Subcutaneous abdominal adipose tissue (tissue), 5 donors: ENCODE results near the gene MAPK4.

Source experiments
- H3K27ac ChIP-seq: one replicate; pipeline ENCODE4 v1.7.0; 2013; ENCODE audit warnings: low read depth, mild to moderate bottlenecking, inconsistent platforms, low read length, moderate library complexity
- H3K27me3 ChIP-seq, 5 donors: one replicate each; pipeline ENCODE4 v1.7.0; 2013; ENCODE audit warnings: low read length in 5 of 5, inconsistent platforms in 1 of 5; ENCODE audit not compliant: control insufficient read depth in 5 of 5, insufficient read depth in 4 of 5
- H3K36me3 ChIP-seq, 5 donors: one replicate each; pipeline ENCODE4 v1.7.0; 2013; ENCODE audit warnings: low read length in 5 of 5; ENCODE audit not compliant: control insufficient read depth in 5 of 5, insufficient read depth in 5 of 5
- H3K4me1 ChIP-seq, 5 donors: one replicate each; pipeline ENCODE4 v1.7.0; 2013; ENCODE audit warnings: low read length in 5 of 5, mild to moderate bottlenecking in 3 of 5, moderate library complexity in 1 of 5; ENCODE audit not compliant: control insufficient read depth in 5 of 5, insufficient read depth in 5 of 5
- H3K4me3 ChIP-seq, 5 donors: one replicate each; pipeline ENCODE4 v1.7.0; 2013; ENCODE audit warnings: low read length in 5 of 5, low read depth in 1 of 5
- H3K9ac ChIP-seq, 5 donors: one replicate each; pipeline ENCODE4 v1.7.0; 2013; ENCODE audit warnings: low read length in 5 of 5, mild to moderate bottlenecking in 4 of 5, moderate library complexity in 3 of 5
- H3K9me3 ChIP-seq, 5 donors: one replicate each; pipeline ENCODE4 v1.7.0; 2013; ENCODE audit warnings: low read length in 5 of 5; ENCODE audit not compliant: control insufficient read depth in 5 of 5
- donor health status: healthy.
- donor health status: healthy.
- donor health status: healthy.
- donor health status: healthy.
- donor health status: healthy.

MAPK4 gene

GRCh38 chr18:50619861-50620275 lies 60.0 kb downstream of the MAPK4 start:
- no peak overlapping the region for H3K9ac ChIP-seq
- no peaks in the 10 kb centered on the region for H3K27me3 ChIP-seq
- no peaks in the 10 kb centered on the region for H3K9me3 ChIP-seq
- H3K27ac ChIP-seq, result no peak overlapping the region
- H3K4me3 ChIP-seq, result no peak overlapping the region
- peaks cover 0 to 16% (median 11%) of the 10 kb centered on the region in 5 donors for H3K4me1 ChIP-seq
- H3K36me3 ChIP-seq, result no peaks in the 10 kb centered on the region

- Histone ChIP-seq H3K27ac (no peak overlapping the region), H3K4me3 (no peak overlapping the region), H3K36me3 (no peaks in the 10 kb centered on the region), H3K27me3 (no peaks in the 10 kb centered on the region), H3K9me3 (no peaks in the 10 kb centered on the region), H3K9ac (no peak overlapping the region), H3K4me1 (peaks cover 0 to 12% (median 6%) of the 10 kb centered on the region in 5 donors)
Observed at GRCh38 chr18:50620319-50620718, 60.4 kb downstream of the MAPK4 start.

GRCh38 chr18:50621366-50621765 lies 61.5 kb downstream of the MAPK4 start:
- Histone ChIP-seq H3K9ac (no peak overlapping the region), H3K9me3 (no peaks in the 10 kb centered on the region), H3K36me3 (no peaks in the 10 kb centered on the region), H3K4me1 (peaks cover 0 to 12% (median 6%) of the 10 kb centered on the region in 5 donors), H3K27me3 (no peaks in the 10 kb centered on the region), H3K27ac (no peak overlapping the region), H3K4me3 (no peak overlapping the region)

- Histone ChIP-seq H3K9ac (no peak overlapping the region), H3K36me3 (no peaks in the 10 kb centered on the region), H3K4me1 (peaks cover 0 to 12% (median 6%) of the 10 kb centered on the region in 5 donors), H3K9me3 (no peaks in the 10 kb centered on the region), H3K27ac (no peak overlapping the region), H3K4me3 (no peak overlapping the region), H3K27me3 (no peaks in the 10 kb centered on the region)
Observed at GRCh38 chr18:50622320-50622719, 62.4 kb downstream of the MAPK4 start.

- H3K9ac ChIP-seq, result no peak overlapping the region
- no peak overlapping the region for H3K4me3 ChIP-seq
- H3K4me1 ChIP-seq, result peaks cover 0 to 12% (median 6%) of the 10 kb centered on the region in 5 donors
- H3K36me3 ChIP-seq, result no peaks in the 10 kb centered on the region
- no peaks in the 10 kb centered on the region for H3K27me3 ChIP-seq
- no peak overlapping the region for H3K27ac ChIP-seq
- no peaks in the 10 kb centered on the region for H3K9me3 ChIP-seq
Observed at GRCh38 chr18:50622865-50623393, 63.0 kb downstream of the MAPK4 start.

GRCh38 chr18:50623694-50624352 lies 63.9 kb downstream of the MAPK4 start:
- H3K27me3 ChIP-seq, result no peaks in the 10 kb centered on the region
- H3K9me3 ChIP-seq, result no peaks in the 10 kb centered on the region
- H3K9ac ChIP-seq, result no peak overlapping the region
- no peaks in the 10 kb centered on the region for H3K36me3 ChIP-seq
- H3K4me3 ChIP-seq, result no peak overlapping the region
- H3K27ac ChIP-seq, result no peak overlapping the region
- peaks cover 0 to 12% (median 6%) of the 10 kb centered on the region in 5 donors for H3K4me1 ChIP-seq

- Histone ChIP-seq H3K27ac (no peak overlapping the region), H3K27me3 (peaks cover 0 to 4% (median 0%) of the 10 kb centered on the region in 5 donors)
Observed at GRCh38 chr18:50624981-50625380, 65.1 kb downstream of the MAPK4 start.

GRCh38 chr18:50626317-50626716 lies 66.4 kb downstream of the MAPK4 start:
- peaks cover 0 to 3% (median 0%) of the 10 kb centered on the region in 5 donors for H3K4me1 ChIP-seq
- no peaks in the 10 kb centered on the region for H3K9me3 ChIP-seq
- no peaks in the 10 kb centered on the region for H3K36me3 ChIP-seq
- H3K27me3 ChIP-seq, result peaks cover 0 to 4% (median 2%) of the 10 kb centered on the region in 5 donors
- no peak overlapping the region for H3K9ac ChIP-seq
- no peak overlapping the region for H3K4me3 ChIP-seq
- no peak overlapping the region for H3K27ac ChIP-seq

More at GRCh38 chr18:50624981-50625380, 65.1 kb downstream of the MAPK4 start:
- no peak overlapping the region for H3K9ac ChIP-seq
- H3K4me1 ChIP-seq, result peaks cover 0 to 5% (median 2%) of the 10 kb centered on the region in 5 donors
- no peaks in the 10 kb centered on the region for H3K9me3 ChIP-seq
- no peak overlapping the region for H3K4me3 ChIP-seq
- H3K36me3 ChIP-seq, result no peaks in the 10 kb centered on the region

GRCh38 chr18:50627594-50628532 lies 68.0 kb downstream of the MAPK4 start:
- H3K27ac ChIP-seq, result no peak overlapping the region

GRCh38 chr18:50628533-50628905 lies 68.6 kb downstream of the MAPK4 start:
- no peak overlapping the region for H3K27ac ChIP-seq
- no peak overlapping the region for H3K4me3 ChIP-seq
- no peak overlapping the region for H3K9ac ChIP-seq
- H3K36me3 ChIP-seq, result no peaks in the 10 kb centered on the region
- H3K27me3 ChIP-seq, result peaks cover 0 to 5% (median 3%) of the 10 kb centered on the region in 5 donors
- H3K4me1 ChIP-seq, result peaks cover 0 to 3% (median 0%) of the 10 kb centered on the region in 5 donors
- H3K9me3 ChIP-seq, result no peaks in the 10 kb centered on the region

More at GRCh38 chr18:50627594-50628532, 68.0 kb downstream of the MAPK4 start:
- H3K9me3 ChIP-seq, result no peaks in the 10 kb centered on the region
- no peak overlapping the region for H3K9ac ChIP-seq
- peaks cover 0 to 3% (median 0%) of the 10 kb centered on the region in 5 donors for H3K4me1 ChIP-seq
- H3K4me3 ChIP-seq, result no peak overlapping the region
- H3K36me3 ChIP-seq, result no peaks in the 10 kb centered on the region
- peaks cover 0 to 5% (median 3%) of the 10 kb centered on the region in 5 donors for H3K27me3 ChIP-seq
